ENCODE data around the gene DSCAML1. TPM values are rescaled to one million over a fixed set of nuclear protein-coding genes. Genes with fewer than 3 reads are reported as not detected.
A peak's percentile ranks its signal among the peaks of the same experiment; 100 is the strongest.

Gene DSCAML1
- total and polyA plus RNA-seq, 2 of the 8 experiments (the other 6 are each of a cell fraction or from before 2014, with no cell fraction given): 0.19 to 0.24 TPM

- no peak overlapping the region for H3K18ac ChIP-seq (ENCODE audit: extremely low read depth, low read length)
- no peak overlapping the region for H3K27ac ChIP-seq (ENCODE audit: low read depth, low read length)
- ChIA-PET CTCF (ENCODE audit: partially characterized antibody) (interaction anchor here (1.3 kb wide), 1 partner anchor 22 kb away, joined by 3 read pairs; no protein-coding TSS in a partner anchor), POLR2A (ENCODE audit: partially characterized antibody) (no interaction called here)
- FAIRE-seq (no peak), DNase-seq (ENCODE audit: low read depth in 1 of 2, low spot score in 2 of 2) (no peak)
- H2BK120ac ChIP-seq (replicated peaks; ENCODE audit: low read depth, low read length): no peak overlapping the region
- TF ChIP-seq EGR1 (IDR thresholded peaks at IDR 0.05; ENCODE audit: borderline replicate concordance, low read depth, low read length) (no peak), JUN (IDR thresholded peaks at IDR 0.05; ENCODE audit: low read depth, low read length) (no peak), SIN3A (conservative IDR thresholded peaks at IDR 0.05 in 1 of 2, IDR thresholded peaks at IDR 0.05 in 1 of 2; ENCODE audit: low read depth in 1 of 2, low read length in 2 of 2) (no peak), EP300 (IDR thresholded peaks at IDR 0.05; ENCODE audit: borderline replicate concordance in 1 of 2, low read depth in 2 of 2, low read length in 2 of 2) (no peak), YY1 (IDR thresholded peaks at IDR 0.05; ENCODE audit: low read depth, low read length) (no peak), BRCA1 (IDR thresholded peaks at IDR 0.05; ENCODE audit: low read depth, low read length) (no peak), TCF12 (IDR thresholded peaks at IDR 0.05; ENCODE audit: low read depth, low read length) (no peak), FOSL1 (IDR thresholded peaks at IDR 0.05; ENCODE audit: insufficient read depth, low read depth, low read length) (no peak), ZNF274 (IDR thresholded peaks at IDR 0.05; ENCODE audit: borderline replicate concordance, extremely low read depth, low read length) (no peak), TBP (IDR thresholded peaks at IDR 0.05; ENCODE audit: low read depth, low read length) (no peak), GABPA (IDR thresholded peaks at IDR 0.05; ENCODE audit: borderline replicate concordance, insufficient read depth, low read length) (no peak), SRF (IDR thresholded peaks at IDR 0.05; ENCODE audit: low read depth, low read length) (no peak), TAF1 (IDR thresholded peaks at IDR 0.05; ENCODE audit: low read depth, low read length) (no peak), PHF8 (conservative IDR thresholded peaks at IDR 0.05; ENCODE audit: low read depth, low read length) (no peak), ASH2L (IDR thresholded peaks at IDR 0.05; ENCODE audit: low read length) (no peak)
- H2BK12ac ChIP-seq (ENCODE audit: low read depth, low read length): no peak overlapping the region
- H2AFZ ChIP-seq (ENCODE audit: low read length): no peak overlapping the region
- H3K23ac ChIP-seq (ENCODE audit: insufficient read length): no peak overlapping the region
- H2BK20ac ChIP-seq (ENCODE audit: low read length): no peak overlapping the region
- no peak overlapping the region for H3K4me3 ChIP-seq (ENCODE audit: extremely low read depth in 1 of 4, insufficient read depth in 2 of 4, low read depth in 3 of 4, low read length in 4 of 4)
- no peak overlapping the region for H3K4ac ChIP-seq (replicated peaks; ENCODE audit: insufficient read length, low read depth, low read length)
- H3K9ac ChIP-seq (replicated peaks in 1 of 4; ENCODE audit: extremely low read depth in 1 of 4, low read depth in 3 of 4, low read length in 3 of 4): no peak overlapping the region
- H3K79me2 ChIP-seq (ENCODE audit: control insufficient read depth in 1 of 2, insufficient read depth in 2 of 2, low read length in 2 of 2): no peaks in the 10 kb centered on the region
- no peaks in the 10 kb centered on the region for H3K9me3 ChIP-seq (ENCODE audit: insufficient read depth in 2 of 2, low read depth in 1 of 2, low read length in 1 of 2)
- H3K23me2 ChIP-seq (ENCODE audit: low read depth, low read length): peaks cover 3% of the 10 kb centered on the region; the same call in 1 of the 2 replicates
- no peaks in the 10 kb centered on the region; a peak in 1 of 7 replicates for H3K27me3 ChIP-seq (replicated peaks in 1 of 4; ENCODE audit: control insufficient read depth in 3 of 4, extremely low read depth in 1 of 4, insufficient read depth in 3 of 4, low read length in 3 of 4)
- no peak overlapping the region for H3K14ac ChIP-seq (ENCODE audit: insufficient read length)
- H3K4me1 ChIP-seq (replicated peaks in 1 of 4; ENCODE audit: control insufficient read depth in 3 of 4, insufficient read depth in 4 of 4, low read length in 3 of 4): peaks cover 0 to 9% (median 2%) of the 10 kb centered on the region in 4 experiments; a peak in 4 of 7 replicates
- no peaks in the 10 kb centered on the region for H4K20me1 ChIP-seq (replicated peaks in 1 of 2; ENCODE audit: control insufficient read depth in 1 of 2, insufficient read depth in 2 of 2, low read length in 2 of 2)
- H4K8ac ChIP-seq (ENCODE audit: extremely low read depth, insufficient read depth, low read length): no peak overlapping the region
- H3K4me2 ChIP-seq (ENCODE audit: insufficient read depth in 1 of 2, low read depth in 2 of 2, low read length in 2 of 2): no peak overlapping the region
- H2BK15ac ChIP-seq (ENCODE audit: low read length): no peak overlapping the region
- WGBS, 2 experiments (ENCODE audit: extremely low coverage in 1 of 2, insufficient coverage in 1 of 2, insufficient read length in 1 of 2, insufficient replicate concordance in 2 of 2, low coverage in 1 of 2, low lambda C conversion rate in 2 of 2, missing lambda C conversion rate in 1 of 2): 86% methylated on average over 7 of the region's 7 CpGs; no CpG with 5 or more reads in 1 of the 2 experiments
- no peak overlapping the region for H2BK5ac ChIP-seq (ENCODE audit: low read depth, low read length)
- H3K56ac ChIP-seq (replicated peaks; ENCODE audit: insufficient read length, low read depth, low read length): no peak overlapping the region
- H4K91ac ChIP-seq (replicated peaks; ENCODE audit: insufficient read length, low read length): peak overlapping the region; percentile 20
- no peak overlapping the region for H2AK5ac ChIP-seq (ENCODE audit: low read depth, low read length)
- H3K79me1 ChIP-seq (ENCODE audit: low read depth, low read length): no peaks in the 10 kb centered on the region
- no peaks in the 10 kb centered on the region for H3K36me3 ChIP-seq (ENCODE audit: control insufficient read depth in 2 of 4, insufficient read depth in 4 of 4, low read length in 3 of 4)
- H4K5ac ChIP-seq (ENCODE audit: insufficient read length, low read depth, low read length): no peak overlapping the region
These were observed 157.0 kb downstream of the DSCAML1 start for GRCh38 chr11:117640041-117640440.

All from H1 (cell line).